Stomach (tissue), 9 donors: ENCODE data around the gene MBNL2. TPM values are rescaled to one million over a fixed set of nuclear protein-coding genes. Genes with fewer than 3 reads are reported as not detected.

Source experiments
- DNase-seq, 2 donors: peaks; one replicate each; pipeline versions ENCODE4 v3.0.0 to v3.0.0-alpha.2; 2013 to 2019
- H3K27ac ChIP-seq, 5 donors: fragments of 200-600 bp in 4 of 5; sonication (generic) in 4 of 5; one replicate each; pipeline ENCODE4 v1.5.1; 2013 to 2019; ENCODE audit warnings: mild to moderate bottlenecking in 1 of 5, moderate library complexity in 1 of 5
- H3K27me3 ChIP-seq, 3 donors: fragments of 200-600 bp; sonication (generic); one replicate each; pipeline ENCODE4 v1.5.1; 2017 to 2019; ENCODE audit warnings: mixed run types in 1 of 3
- H3K36me3 ChIP-seq, 4 donors: fragments of 200-600 bp; sonication (generic); 1 replicate in 3 of 4; 2 replicates in 1 of 4; pipeline ENCODE4 v1.5.1; 2016 to 2019
- H3K4me1 ChIP-seq, 4 donors: fragments of 200-600 bp; sonication (generic); one replicate each; pipeline ENCODE4 v1.5.1; 2016 to 2019
- H3K4me3 ChIP-seq, 4 donors: fragments of 200-600 bp; sonication (generic) in 3 of 4; one replicate each; pipeline ENCODE4 v1.5.1; 2016 to 2019; ENCODE audit warnings: mild to moderate bottlenecking in 1 of 4
- H3K9me3 ChIP-seq, 4 donors: fragments of 200-600 bp; sonication (generic); one replicate each; pipeline ENCODE4 v1.5.1; 2016 to 2019
- EP300 ChIP-seq: sonication (generic); formaldehyde crosslinking; IDR thresholded peaks from one replicate; pipeline ENCODE4 v1.6.1; 2017; ENCODE audit warnings: antibody characterized with exemption
- POLR2A ChIP-seq, 4 donors: fragments of 450-650 bp; IDR thresholded peaks; one replicate each; pipeline ENCODE4 v1.6.1; 2016; ENCODE audit warnings: antibody characterized with exemption in 4 of 4, control low read depth in 2 of 4, mild to moderate bottlenecking in 1 of 4, moderate library complexity in 1 of 4
- POLR2AphosphoS5 ChIP-seq, 3 donors: sonication (generic); formaldehyde crosslinking; IDR thresholded peaks; one replicate each; pipeline ENCODE4 v1.6.1; 2016; ENCODE audit warnings: antibody characterized with exemption in 3 of 3
- WGBS, 5 donors: extraction: QIAGEN DNeasy Blood & Tissue Kit in 3 of 5; methylation state at CpG; one replicate each; pipeline versions ENCODE4 v1.1.5 to v1.1.7; 2013 to 2018; 5-methylcytosine and 5-hydroxymethylcytosine counted together
- intact Hi-C: fragments of 100-400 bp; cut with DNase I; formaldehyde crosslinking; loops from one replicate; pipeline ENCODE4 v1.15.1; 2023; ENCODE audit warnings: low total_unique reads
- polyA plus RNA-seq, 3 donors: library from polyadenylated mRNA; stranded (reverse); fragments of 200-250 nt; gene quantifications; one replicate each; pipeline ENCODE4 v1.2.3, GENCODE V29; 2013
- total RNA-seq, 5 donors: library from RNA; depleted of rRNA; stranded (reverse); fragments of >200 nt; gene quantifications; one replicate each; pipeline versions ENCODE4 v1.1.0 to v1.2.3, GENCODE V29; 2014 to 2016
- TF ChIP-seq, protein P1 (sequence below), 7 experiments: fragments of 450-650 bp in 4 of 7; fragments of 200-600 bp in 3 of 7; sonication (generic) in 3 of 7; IDR thresholded peaks; one replicate each; pipeline ENCODE4 v1.5.1; 2016 to 2019; ENCODE audit warnings: antibody characterized with exemption in 7 of 7, control low read depth in 2 of 7, mild to moderate bottlenecking in 1 of 7
- donor health status: healthy with polysubstance abuse.
- donor health status: Bipolar disorder and iron deficiency.
- donor health status: healthy.

MBNL2 gene
- total and polyA plus RNA-seq, 8 donors, result 8.3 to 74.5 (median 25.6) TPM

DNA sequence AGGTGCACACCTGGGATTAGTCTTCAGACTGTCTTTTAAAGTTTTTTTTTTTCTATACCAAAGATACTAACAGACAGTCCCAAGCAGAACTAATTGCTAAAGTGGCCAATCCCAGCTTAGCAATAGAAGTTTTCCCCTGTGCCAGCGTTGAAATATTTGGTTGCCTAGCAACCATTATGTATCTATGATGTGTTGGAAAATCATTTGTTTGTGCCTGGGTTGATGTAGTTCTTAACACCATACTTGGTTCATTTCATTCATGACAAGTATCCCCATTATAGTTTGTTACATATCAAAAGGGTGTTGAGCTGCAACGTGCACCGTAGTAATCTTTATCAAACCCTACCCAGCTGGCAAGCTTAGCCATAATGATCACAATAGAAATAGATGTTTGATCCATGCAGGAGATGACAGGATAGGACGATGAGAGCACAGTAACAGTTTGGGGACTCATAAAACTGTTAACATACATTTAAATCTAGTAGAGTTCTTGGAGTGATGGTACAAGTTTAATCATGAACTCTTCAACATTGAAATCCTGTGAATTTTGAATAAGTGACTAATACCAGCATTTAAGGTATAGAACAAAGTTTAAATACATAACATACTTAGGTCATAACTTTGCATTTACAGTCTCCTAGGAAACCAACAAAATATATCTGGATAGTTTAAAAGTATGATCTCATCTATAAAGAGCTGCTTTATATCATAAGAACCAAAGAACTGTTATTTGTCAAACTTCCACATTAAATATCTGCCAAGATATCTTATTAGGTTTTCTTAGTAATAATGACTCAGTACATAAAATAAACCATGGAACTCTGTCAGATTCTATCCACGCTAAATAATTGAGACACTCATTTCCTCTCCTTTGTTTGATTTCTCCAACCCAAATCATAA lies 73.4 kb downstream of the MBNL2 start:
- peaks cover 0 to 4% (median 0%) of the 10 kb centered on the region in 4 donors for H3K36me3 ChIP-seq
- H3K27ac ChIP-seq, result peak overlapping the region in 1 of 5 donors; percentile 34
- no peaks in the 10 kb centered on the region for H3K9me3 ChIP-seq
- WGBS, 5 donors, result 35 to 46% (median 40%) methylated on average over 5 of the region's 5 CpGs
- H3K4me1 ChIP-seq, result peaks cover 14 to 66% (median 33%) of the 10 kb centered on the region in 4 donors
- no peak for TF ChIP-seq POLR2A (IDR thresholded peaks at IDR 0.05)
- no peak for TF ChIP-seq POLR2AphosphoS5 (IDR thresholded peaks at IDR 0.05)
- TF ChIP-seq, protein P1, sequence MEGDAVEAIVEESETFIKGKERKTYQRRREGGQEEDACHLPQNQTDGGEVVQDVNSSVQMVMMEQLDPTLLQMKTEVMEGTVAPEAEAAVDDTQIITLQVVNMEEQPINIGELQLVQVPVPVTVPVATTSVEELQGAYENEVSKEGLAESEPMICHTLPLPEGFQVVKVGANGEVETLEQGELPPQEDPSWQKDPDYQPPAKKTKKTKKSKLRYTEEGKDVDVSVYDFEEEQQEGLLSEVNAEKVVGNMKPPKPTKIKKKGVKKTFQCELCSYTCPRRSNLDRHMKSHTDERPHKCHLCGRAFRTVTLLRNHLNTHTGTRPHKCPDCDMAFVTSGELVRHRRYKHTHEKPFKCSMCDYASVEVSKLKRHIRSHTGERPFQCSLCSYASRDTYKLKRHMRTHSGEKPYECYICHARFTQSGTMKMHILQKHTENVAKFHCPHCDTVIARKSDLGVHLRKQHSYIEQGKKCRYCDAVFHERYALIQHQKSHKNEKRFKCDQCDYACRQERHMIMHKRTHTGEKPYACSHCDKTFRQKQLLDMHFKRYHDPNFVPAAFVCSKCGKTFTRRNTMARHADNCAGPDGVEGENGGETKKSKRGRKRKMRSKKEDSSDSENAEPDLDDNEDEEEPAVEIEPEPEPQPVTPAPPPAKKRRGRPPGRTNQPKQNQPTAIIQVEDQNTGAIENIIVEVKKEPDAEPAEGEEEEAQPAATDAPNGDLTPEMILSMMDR (IDR thresholded peaks at IDR 0.05), result no peak
- no peak for TF ChIP-seq EP300
- intact Hi-C loops, result no loop called here
- no peaks in the 10 kb centered on the region for H3K27me3 ChIP-seq
- peak in 1 of 2 donors; percentile 76 for DNase-seq
- no peak overlapping the region for H3K4me3 ChIP-seq

DNA sequence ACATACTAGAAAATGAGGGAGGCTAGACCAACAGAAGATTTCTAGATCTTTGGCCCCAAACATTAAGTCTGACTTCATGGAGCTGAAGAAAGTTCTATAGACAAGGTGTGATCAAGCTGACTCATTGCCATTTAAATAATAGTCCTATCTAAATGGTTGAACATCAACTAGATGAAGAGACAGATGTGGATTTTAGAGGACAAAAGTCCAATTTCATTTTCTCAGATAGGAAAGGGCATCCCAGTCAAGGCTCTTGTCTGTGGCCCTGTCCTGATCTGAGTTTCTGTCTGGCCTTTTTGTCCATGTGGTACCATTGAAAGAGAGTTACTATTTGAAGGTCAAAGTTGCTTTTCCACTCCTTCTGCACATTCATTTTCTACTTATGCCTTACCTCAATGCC lies 74.6 kb downstream of the MBNL2 start:
- no peak for DNase-seq
- peaks cover 0 to 4% (median 0%) of the 10 kb centered on the region in 4 donors for H3K36me3 ChIP-seq
- H3K4me3 ChIP-seq, result no peak overlapping the region
- H3K27me3 ChIP-seq, result no peaks in the 10 kb centered on the region
- intact Hi-C loops, result no loop called here
- H3K4me1 ChIP-seq, result peaks cover 14 to 67% (median 38%) of the 10 kb centered on the region in 4 donors
- no peaks in the 10 kb centered on the region for H3K9me3 ChIP-seq
- TF ChIP-seq, protein P1 (IDR thresholded peaks at IDR 0.05), result no peak
- TF ChIP-seq EP300 (no peak), POLR2A (IDR thresholded peaks at IDR 0.05) (no peak), POLR2AphosphoS5 (IDR thresholded peaks at IDR 0.05) (no peak)
- no peak overlapping the region for H3K27ac ChIP-seq

GRCh38 chr13:97298816-97299215 lies 76.7 kb downstream of the MBNL2 start:
- H3K36me3 ChIP-seq, result peaks cover 0 to 4% (median 0%) of the 10 kb centered on the region in 4 donors
- intact Hi-C loops, result no loop called here
- TF ChIP-seq POLR2A (IDR thresholded peaks at IDR 0.05), result no peak
- no peak for TF ChIP-seq EP300
- TF ChIP-seq POLR2AphosphoS5 (IDR thresholded peaks at IDR 0.05), result no peak
- no peaks in the 10 kb centered on the region for H3K27me3 ChIP-seq
- no peak overlapping the region for H3K4me3 ChIP-seq
- H3K4me1 ChIP-seq, result peaks cover 17 to 85% (median 44%) of the 10 kb centered on the region in 4 donors
- H3K9me3 ChIP-seq, result no peaks in the 10 kb centered on the region
- H3K27ac ChIP-seq, result peak overlapping the region in 1 of 5 donors; percentile 5
- DNase-seq, result no peak
- 76 to 95% (median 86%) methylated on average over 1 of the region's 1 CpG for WGBS, 5 donors

DNA sequence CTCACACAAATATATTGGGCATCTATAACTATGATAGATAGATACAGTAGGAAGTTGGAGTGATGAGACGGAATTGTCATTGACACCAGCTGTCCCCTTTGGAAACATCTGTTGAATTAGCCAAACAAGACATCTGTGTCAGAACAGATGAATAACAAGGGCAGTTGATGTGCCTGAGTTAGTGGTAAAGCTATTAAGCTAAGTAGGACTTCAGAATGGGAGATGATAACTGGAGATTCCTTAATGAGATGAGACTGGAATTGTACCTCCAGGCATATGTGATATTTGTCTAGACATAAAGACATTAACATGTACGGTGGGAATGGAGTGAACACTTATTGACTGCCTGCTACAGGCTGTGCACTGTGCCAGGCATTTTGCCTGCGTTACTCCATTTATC lies 78.7 kb downstream of the MBNL2 start:
- H3K36me3 ChIP-seq, result peaks cover 0 to 4% (median 0%) of the 10 kb centered on the region in 4 donors
- H3K27me3 ChIP-seq, result no peaks in the 10 kb centered on the region
- no peak overlapping the region for H3K4me3 ChIP-seq
- no peaks in the 10 kb centered on the region for H3K9me3 ChIP-seq
- no peak overlapping the region for H3K27ac ChIP-seq
- no peak for DNase-seq
- intact Hi-C loops, result no loop called here
- TF ChIP-seq POLR2A (IDR thresholded peaks at IDR 0.05) (no peak), EP300 (no peak), POLR2AphosphoS5 (IDR thresholded peaks at IDR 0.05) (no peak)
- TF ChIP-seq, protein P1 (IDR thresholded peaks at IDR 0.05), result no peak
- H3K4me1 ChIP-seq, result peaks cover 10 to 68% (median 28%) of the 10 kb centered on the region in 4 donors
- WGBS, 5 donors, result 64 to 97% (median 77%) methylated on average over 3 of the region's 3 CpGs
